ENCODE data around the gene UNC13A. TPM values are rescaled to one million over a fixed set of nuclear protein-coding genes. Genes with fewer than 3 reads are reported as not detected.
"Not testable (repeated sequence)": the region's sequence is repeated elsewhere in the genome, so short reads cannot be mapped to it uniquely, and the experiment has no call there.

The UNC13A gene
- total RNA-seq, 1 experiment from 2014 or later = 41.1 TPM

- TF ChIP-seq MLX (CRISPR knock-in tag; IDR thresholded peaks at IDR 0.05) (no peak), NFE2L1 (CRISPR knock-in tag; IDR thresholded peaks at IDR 0.05) (no peak), NFATC4 (CRISPR knock-in tag; IDR thresholded peaks at IDR 0.05) (no peak), FOXJ3 (CRISPR knock-in tag; IDR thresholded peaks at IDR 0.05; ENCODE audit: borderline replicate concordance) (no peak), JUN (CRISPR knock-in tag; IDR thresholded peaks at IDR 0.05) (no peak), AR (CRISPR knock-in tag; IDR thresholded peaks at IDR 0.05) (no peak)
These were observed 134.9 kb downstream of the UNC13A start (continued) for GRCh38 chr19:17553256-17553655.

GRCh38 chr19:17552735-17553134, 135.4 kb downstream of the UNC13A start:
- H3K4me3 Mint-ChIP-seq; POLR2A ChIA-PET; H3K27ac Mint-ChIP-seq; ATAC-seq; DNase-seq (ENCODE audit: low spot score); H3K27me3 Mint-ChIP-seq (ENCODE audit: low read depth); H3K9me3 Mint-ChIP-seq; H3K36me3 Mint-ChIP-seq: not testable (repeated sequence)
- H3K4me1 Mint-ChIP-seq = peaks cover 17% of the 10 kb centered on the region
- CTCF ChIA-PET = interaction anchor here (0.7 to 2.9 kb wide), 8 partner anchors 13 to 222 kb away, joined by 3 to 15 read pairs (median 4); no protein-coding TSS in a partner anchor

Other genes with a start within 250 kb of the UNC13A start
- 1.2 to 2.9 TPM (median 2.3 TPM) in 3 replicates for gene TMEM221, start 239.7 kb downstream of the UNC13A start, total RNA-seq (2021)
- gene NXNL1, start 227.4 kb downstream of the UNC13A start, total RNA-seq (2021) = not detected in 3 replicates
- gene SLC27A1, start 217.8 kb downstream of the UNC13A start, total RNA-seq (2021) = 8.6 to 12.1 TPM (median 10.1 TPM) in 3 replicates
- 81.7 to 108 TPM (median 108 TPM) in 3 replicates for gene PGLS, start 176.7 kb downstream of the UNC13A start, total RNA-seq (2021)
- gene COLGALT1, start 132.7 kb downstream of the UNC13A start, total RNA-seq (2021) = 54.0 to 71.7 TPM (median 67.1 TPM) in 3 replicates
- 115 to 124 TPM (median 120 TPM) in 3 replicates for gene MAP1S, start 31.1 kb upstream of the UNC13A start, total RNA-seq (2021)
- gene FCHO1, start 63.1 kb upstream of the UNC13A start, total RNA-seq (2021) = 22.8 to 26.8 TPM (median 25.1 TPM) in 3 replicates
- gene B3GNT3, start 106.8 kb upstream of the UNC13A start, total RNA-seq (2021) = 1.2 to 1.9 TPM (median 1.3 TPM) in 3 replicates
- gene INSL3, start 133.2 kb upstream of the UNC13A start, total RNA-seq (2021) = 0.79 to 1.2 TPM (median 1.2 TPM) in 3 replicates
- 4.4 to 5.6 TPM (median 5.6 TPM) in 3 replicates for gene JAK3, start 159.6 kb upstream of the UNC13A start, total RNA-seq (2021)
- gene RPL18A, start 171.6 kb upstream of the UNC13A start, total RNA-seq (2021) = 2,950 to 3,448 TPM (median 3,445 TPM) in 3 replicates
- 2.5 TPM in 3 replicates for gene SLC5A5, start 183.6 kb upstream of the UNC13A start, total RNA-seq (2021)
- 152 to 159 TPM (median 156 TPM) in 3 replicates for gene CCDC124, start 244.7 kb upstream of the UNC13A start, total RNA-seq (2021)

Measured in WTC11 (cell line).